GM03348 (cell line): ENCODE data around the gene COL5A1.
A peak's percentile ranks its signal among the peaks of the same experiment; 100 is the strongest.

Experiments used
- DNase-seq: peaks from one replicate; pipeline ENCODE4 v3.0.0; 2012; ENCODE audit warnings: low spot score

The COL5A1 gene

GRCh38 chr9:134787601-134788531 lies 146.3 kb downstream of the COL5A1 start:
- DNase-seq, result no peak

DNA sequence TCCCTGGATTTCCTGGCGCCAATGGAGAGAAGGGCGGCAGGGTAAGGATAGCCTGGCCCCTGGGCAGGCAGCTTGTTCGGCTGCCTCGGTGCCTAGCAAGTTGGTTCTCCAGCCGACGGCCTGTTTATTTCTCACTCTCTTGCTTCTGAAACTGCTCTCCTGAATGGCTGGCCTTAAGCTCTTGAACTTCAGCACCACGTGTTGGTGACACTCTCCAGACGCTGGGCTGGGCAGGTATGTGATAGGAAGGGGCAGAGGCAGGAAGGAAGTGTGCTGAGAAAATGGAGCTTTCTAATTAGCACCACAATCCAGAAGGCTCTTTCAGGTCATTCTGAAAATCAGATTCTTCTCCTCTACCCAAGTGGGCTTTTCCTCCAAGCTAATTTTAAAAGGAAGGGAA lies 147.6 kb downstream of the COL5A1 start:
- DNase-seq, result no peak

- no peak for DNase-seq
Observed at GRCh38 chr9:134791009-134791408, 149.4 kb downstream of the COL5A1 start.

DNA sequence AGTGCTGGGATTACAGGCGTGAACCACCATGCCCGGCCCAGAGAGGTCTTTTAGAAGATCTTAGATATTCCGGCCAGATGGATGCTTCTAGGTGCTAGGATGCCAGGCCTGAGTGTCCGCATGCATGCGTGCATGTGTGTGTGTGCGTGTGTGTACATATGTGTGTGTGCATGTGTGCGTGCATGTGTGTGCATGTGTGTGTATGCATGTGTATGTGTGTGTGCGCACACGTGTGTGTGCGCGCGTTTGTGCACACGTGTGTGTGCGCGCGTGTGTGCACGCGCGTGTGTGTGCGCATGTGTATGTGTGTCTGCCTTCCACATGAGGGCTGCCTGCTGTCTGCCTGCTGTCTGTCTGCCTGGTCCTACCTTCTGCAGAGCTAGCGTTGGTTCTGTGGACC lies 151.0 kb downstream of the COL5A1 start:
- no peak for DNase-seq

DNA sequence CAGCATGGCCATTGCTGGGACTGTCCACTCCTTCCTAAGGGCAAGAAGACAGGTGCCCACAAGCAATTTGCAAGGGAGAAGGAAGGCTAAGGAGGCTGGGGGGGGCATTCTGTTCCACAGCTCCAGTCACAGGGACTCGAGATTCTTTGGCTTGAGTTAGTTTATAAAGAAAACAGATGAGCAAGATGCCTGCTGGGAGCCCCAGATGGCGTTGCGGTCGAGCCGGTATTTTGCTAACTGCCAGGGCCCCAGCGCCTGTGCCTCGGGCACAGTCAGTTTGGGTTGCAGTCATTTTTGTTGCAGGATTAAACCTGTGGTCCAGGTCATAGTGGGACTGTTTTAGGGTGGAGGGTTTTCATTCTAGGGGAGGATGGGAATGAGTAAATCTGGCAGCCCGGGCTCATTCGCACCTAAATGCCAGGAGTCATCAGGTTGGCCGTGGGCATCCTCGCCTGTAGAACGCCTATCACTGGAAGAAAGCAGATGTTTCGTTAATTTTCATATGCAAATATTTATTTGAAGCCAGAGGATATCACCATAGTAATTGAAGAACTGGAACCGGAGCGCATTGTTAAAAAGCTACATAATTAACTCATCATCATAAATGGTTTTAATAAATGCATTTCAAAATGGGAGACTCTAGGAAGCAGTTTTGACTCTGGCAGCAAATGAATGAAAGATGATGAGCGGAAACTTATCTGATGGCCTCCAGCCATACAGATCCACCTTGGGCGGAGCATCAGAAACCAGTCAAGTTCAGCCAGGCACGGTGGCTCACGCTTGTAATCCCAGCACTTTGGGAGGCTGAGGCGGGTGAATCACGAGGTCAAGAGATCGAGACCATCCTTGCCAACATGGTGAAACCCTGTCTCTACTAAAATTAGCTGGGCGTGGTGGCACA lies 151.9 kb downstream of the COL5A1 start:
- DNase-seq, result no peak

- no peak for DNase-seq
Observed at GRCh38 chr9:134794663-134795370, 153.2 kb downstream of the COL5A1 start.

- DNase-seq, result no peak
Observed at GRCh38 chr9:134795446-134795845, 153.8 kb downstream of the COL5A1 start.

GRCh38 chr9:134796882-134797281 lies 155.3 kb downstream of the COL5A1 start:
- DNase-seq, result no peak

DNA sequence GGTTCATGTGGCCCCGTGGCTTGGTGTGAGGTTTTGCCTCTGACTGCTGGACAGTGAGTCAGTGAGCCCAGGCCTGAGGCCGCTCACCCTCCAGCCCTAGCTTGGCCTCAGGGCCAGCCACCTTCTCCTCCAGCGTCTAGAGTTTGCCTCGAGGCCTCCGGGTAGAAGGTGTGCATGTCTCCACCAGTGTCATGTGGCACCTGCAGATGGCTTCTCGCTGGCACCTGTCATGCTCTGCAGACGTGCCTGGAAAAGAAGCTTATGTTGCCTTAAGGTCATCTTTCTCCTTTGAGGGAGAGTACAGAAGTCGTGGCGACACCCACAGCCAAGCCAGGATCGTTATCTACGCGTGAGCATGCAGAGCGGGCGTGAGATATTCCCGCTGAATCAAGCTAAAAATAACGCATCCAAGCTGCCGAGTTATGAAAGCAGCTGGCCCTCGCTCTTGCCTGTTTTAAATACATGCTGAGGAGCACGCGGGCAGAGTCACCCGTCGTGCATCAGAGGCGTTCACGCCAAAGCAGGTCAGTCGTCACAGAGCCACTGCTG lies 159.3 kb downstream of the COL5A1 start:
- no peak for DNase-seq

GRCh38 chr9:134802216-134802795 lies 160.7 kb downstream of the COL5A1 start:
- no peak for DNase-seq

DNA sequence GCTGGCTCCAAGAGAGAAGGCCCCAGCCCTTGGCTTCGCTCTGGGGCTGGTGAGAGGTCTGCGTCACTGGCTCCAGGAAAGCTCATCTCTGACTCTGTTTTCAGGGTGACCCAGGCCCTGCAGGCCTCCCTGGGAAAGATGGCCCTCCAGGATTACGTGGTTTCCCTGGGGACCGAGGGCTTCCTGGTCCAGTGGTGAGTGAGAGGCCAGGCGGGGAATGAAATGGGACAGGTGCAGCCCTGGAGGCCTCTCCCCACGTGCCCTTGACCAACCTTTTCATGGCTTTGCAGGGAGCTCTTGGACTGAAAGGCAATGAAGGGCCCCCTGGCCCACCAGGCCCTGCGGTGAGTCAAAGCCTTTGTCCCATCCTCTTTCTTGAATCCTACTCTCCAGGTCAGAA lies 163.3 kb downstream of the COL5A1 start:
- DNase-seq, result no peak

DNA sequence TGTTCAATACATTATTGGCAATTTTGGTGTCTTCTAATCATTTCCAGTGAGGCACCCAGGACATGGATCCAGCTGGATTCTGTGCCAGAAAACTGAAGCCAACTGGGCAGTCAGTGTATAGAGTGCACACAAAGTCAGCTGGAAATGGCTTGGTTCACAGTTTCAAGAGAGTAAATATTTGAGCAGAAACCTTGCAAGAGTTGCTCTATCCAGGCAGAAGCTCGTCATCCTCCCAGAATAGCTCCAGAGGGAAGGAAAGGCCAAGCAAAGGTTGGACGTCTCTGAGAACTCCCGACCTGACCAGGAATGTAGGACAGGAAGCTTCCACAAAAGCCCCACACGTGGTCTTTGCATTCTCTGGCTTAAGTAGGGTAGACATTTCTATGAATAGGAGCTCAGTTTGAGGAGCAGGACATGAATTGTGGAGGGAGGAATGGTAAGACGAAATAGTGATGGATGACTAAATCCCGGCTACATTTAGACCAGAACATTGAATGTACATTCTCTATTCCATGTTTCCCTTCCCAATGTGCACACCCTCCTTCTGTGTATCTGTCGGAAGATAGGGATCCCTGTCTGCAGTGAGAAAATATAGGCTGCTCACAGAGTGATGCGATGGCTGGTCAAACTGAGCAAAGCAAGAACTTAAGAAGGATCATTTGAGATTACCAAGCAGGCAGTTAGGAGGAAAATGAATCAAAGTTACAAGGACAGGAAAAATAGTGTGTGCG lies 166.3 kb downstream of the COL5A1 start:
- DNase-seq, result peak; percentile 66

- DNase-seq, result no peak
Observed at GRCh38 chr9:134808447-134808792, 166.8 kb downstream of the COL5A1 start.

DNA sequence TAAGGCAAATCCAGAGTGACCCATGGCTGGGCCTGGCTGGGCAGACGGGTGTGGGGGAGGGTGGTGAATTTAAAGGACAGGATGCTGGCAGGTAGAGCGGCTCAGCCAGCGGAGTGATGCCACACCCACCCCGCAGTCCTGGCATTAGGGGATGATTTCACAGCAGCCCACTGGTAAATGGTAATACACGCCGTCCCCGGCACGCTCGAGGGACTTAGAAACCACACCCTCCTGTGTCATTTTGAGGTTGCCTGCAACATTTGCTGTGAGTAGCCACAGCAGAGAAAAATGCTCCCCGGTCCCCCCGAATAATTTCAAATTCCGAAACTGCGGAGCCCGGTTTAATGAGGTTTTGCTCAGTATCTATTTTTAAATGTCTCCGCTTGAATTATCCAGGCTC lies 167.7 kb downstream of the COL5A1 start:
- no peak for DNase-seq

- no peak for DNase-seq
Observed at GRCh38 chr9:134809826-134810225, 168.2 kb downstream of the COL5A1 start.

- DNase-seq, result no peak
Observed at GRCh38 chr9:134811079-134811672, 169.6 kb downstream of the COL5A1 start.

GRCh38 chr9:134811673-134812342 lies 170.2 kb downstream of the COL5A1 start:
- peak; percentile 87 for DNase-seq

DNA sequence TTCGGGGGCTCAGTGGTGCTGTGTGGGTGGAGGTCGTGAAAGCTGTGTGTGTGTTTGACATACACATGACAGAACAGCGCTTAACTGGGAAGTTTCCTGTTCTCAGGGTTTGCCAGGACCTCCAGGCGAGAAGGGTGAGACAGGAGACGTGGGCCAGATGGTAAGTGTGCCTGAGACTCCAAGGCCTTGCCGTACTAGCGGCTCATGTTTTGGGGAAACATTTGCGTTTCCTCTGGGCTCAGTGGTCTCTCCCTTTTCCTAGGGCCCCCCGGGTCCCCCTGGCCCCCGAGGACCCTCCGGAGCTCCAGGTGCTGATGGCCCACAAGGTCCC lies 170.7 kb downstream of the COL5A1 start:
- no peak for DNase-seq

GRCh38 chr9:134813841-134814240 lies 172.2 kb downstream of the COL5A1 start:
- no peak for DNase-seq

GRCh38 chr9:134814598-134815215 lies 173.1 kb downstream of the COL5A1 start:
- DNase-seq, result peak; percentile 93
